ENCODE results near the gene BUB3. TPM values are rescaled to one million over a fixed set of nuclear protein-coding genes. Genes with fewer than 3 reads are reported as not detected.
"Not testable (repeated sequence)": the region's sequence is repeated elsewhere in the genome, so short reads cannot be mapped to it uniquely, and the experiment has no call there.

The BUB3 gene
- total RNA-seq, 1 donor, result 134 TPM

DNA sequence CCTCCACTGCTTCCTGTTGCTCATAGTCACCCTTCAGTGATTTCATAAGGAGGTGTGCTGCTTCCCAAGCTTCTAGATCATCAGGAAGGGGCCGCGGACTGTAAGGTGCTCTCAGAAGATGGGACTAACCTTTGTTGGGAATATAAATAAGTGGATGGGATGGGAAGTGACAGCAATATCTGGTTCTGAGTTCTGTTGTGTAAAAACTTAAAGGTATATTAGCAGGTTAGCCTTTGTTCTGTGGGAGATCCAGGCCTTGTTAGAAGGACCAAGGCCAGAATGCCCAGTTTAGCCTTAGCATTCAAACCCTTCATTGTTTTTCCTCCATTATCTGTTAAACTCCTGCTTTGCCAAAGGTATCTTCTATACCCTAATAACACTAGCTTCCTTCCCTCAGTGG, 12.4 kb downstream of the BUB3 start:
- no peak overlapping the region for H3K4me3 ChIP-seq (ENCODE audit: low read depth, low read length)
- TF ChIP-seq, protein P1, sequence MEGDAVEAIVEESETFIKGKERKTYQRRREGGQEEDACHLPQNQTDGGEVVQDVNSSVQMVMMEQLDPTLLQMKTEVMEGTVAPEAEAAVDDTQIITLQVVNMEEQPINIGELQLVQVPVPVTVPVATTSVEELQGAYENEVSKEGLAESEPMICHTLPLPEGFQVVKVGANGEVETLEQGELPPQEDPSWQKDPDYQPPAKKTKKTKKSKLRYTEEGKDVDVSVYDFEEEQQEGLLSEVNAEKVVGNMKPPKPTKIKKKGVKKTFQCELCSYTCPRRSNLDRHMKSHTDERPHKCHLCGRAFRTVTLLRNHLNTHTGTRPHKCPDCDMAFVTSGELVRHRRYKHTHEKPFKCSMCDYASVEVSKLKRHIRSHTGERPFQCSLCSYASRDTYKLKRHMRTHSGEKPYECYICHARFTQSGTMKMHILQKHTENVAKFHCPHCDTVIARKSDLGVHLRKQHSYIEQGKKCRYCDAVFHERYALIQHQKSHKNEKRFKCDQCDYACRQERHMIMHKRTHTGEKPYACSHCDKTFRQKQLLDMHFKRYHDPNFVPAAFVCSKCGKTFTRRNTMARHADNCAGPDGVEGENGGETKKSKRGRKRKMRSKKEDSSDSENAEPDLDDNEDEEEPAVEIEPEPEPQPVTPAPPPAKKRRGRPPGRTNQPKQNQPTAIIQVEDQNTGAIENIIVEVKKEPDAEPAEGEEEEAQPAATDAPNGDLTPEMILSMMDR (IDR thresholded peaks at IDR 0.05; ENCODE audit: insufficient read depth, low read depth, low read length), result no peak
- no peak for DNase-seq (ENCODE audit: low read depth)

DNA sequence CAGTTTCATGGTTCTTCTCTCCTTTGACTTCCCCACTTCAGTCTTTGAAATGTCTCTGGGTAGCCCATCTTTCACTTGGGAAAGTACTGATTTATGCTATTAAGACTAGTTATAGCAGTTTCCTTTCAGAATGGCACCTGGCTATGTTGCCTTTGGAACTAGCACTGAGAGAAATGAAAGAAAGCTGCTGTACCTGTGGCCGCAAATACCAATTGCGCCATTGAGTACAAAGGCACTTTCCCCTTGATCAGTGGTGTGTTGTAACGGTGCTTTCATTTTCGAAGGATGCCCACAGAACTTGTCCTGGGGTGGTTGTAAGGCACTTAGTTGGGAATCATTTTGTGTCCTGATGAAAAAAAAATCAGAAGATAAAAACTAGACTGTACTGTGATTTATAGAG, 16.8 kb downstream of the BUB3 start:
- TF ChIP-seq, protein P1 (IDR thresholded peaks at IDR 0.05; ENCODE audit: insufficient read depth, low read depth, low read length), result no peak
- no peak overlapping the region for H3K4me3 ChIP-seq (ENCODE audit: low read depth, low read length)
- DNase-seq (ENCODE audit: low read depth), result no peak

DNA sequence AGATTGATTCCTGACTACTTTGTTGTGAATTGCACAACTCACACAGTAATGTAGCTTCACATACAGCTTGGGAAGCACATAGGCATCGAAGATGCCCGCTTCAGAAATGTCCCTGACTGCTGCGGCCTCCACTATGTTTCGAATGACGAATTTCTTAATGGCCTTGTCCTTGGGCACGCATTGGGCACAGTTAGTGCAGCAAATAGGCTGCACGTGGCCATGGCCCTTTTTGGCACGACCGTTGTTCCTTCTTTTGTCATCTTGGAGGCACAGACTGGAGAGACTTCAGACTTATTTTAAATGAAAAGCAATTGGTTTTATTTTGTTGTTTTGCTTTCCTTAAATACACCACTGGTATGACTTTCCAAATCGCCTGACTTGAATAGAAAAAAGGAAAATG, 17.4 kb downstream of the BUB3 start:
- not testable (repeated sequence) for DNase-seq (ENCODE audit: low read depth); H3K4me3 ChIP-seq (ENCODE audit: low read depth, low read length)

DNA sequence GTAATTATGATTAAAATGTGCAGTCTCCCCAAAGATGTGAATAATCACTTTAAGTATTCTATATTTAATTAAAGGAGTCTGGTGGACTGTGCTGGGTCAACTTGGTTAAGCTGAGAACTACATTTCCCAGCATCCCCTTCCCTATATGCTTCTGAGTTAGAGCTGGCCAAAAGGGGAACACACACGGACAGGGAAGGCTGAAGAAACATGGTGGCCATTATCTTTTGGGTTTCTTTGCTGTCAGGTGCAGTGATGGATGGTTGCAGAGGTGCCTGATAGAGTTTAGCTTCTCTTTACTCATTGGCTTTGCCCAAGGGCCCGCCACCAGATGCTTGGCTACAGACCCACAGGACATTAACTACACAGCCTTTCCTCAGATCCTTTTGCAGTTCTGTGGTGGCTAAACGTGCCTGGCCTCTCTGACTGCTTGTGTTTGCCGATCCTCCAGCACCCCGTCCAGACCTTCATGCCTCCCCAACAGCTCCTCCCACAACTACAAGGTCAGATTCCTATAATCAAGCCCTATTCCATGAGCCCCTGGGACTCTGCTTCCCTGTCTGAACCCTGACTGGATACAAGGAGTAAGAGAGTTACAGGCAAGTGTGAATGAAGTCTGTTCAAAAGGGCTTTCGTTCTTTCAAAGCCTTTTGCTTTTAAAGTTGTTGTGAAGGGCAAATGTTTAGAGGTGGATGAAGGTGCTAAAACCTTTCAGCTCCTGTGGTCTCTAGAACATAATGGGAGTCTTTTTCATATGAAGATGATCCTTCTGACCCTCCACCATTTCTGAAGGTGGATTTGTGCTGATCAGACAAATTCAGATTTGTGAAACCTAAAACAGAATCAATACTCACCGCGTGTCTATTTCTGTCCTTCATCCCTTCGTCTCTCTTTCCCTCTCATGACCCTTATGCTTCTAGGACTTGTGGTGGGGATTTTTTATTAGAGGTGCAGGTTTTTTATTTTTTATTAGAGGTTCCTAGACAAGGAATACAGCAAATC, 21.5 kb downstream of the BUB3 start:
- DNase-seq (ENCODE audit: low read depth), result no peak
- TF ChIP-seq, protein P1 (IDR thresholded peaks at IDR 0.05; ENCODE audit: insufficient read depth, low read depth, low read length), result no peak
- no peak overlapping the region for H3K4me3 ChIP-seq (ENCODE audit: low read depth, low read length)

DNA sequence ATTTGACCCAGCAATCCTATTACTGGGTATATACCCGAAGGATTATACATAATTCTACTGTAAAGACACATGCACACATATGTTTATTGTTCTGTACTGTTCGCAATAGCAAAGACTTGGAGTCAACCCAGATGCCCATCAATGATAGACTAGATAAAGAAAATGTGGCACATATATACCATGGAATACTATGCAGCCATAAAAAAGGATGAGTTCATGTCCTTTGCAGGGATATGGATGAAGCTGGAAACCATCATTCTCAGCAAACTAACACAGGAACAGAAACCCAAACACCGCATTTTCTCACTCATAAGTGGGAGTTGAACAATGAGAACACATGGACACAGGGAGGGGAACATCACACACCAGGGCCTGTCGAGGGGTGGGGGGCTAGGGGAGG, 24.2 kb downstream of the BUB3 start:
- not testable (repeated sequence) for DNase-seq (ENCODE audit: low read depth); H3K4me3 ChIP-seq (ENCODE audit: low read depth, low read length)

DNA sequence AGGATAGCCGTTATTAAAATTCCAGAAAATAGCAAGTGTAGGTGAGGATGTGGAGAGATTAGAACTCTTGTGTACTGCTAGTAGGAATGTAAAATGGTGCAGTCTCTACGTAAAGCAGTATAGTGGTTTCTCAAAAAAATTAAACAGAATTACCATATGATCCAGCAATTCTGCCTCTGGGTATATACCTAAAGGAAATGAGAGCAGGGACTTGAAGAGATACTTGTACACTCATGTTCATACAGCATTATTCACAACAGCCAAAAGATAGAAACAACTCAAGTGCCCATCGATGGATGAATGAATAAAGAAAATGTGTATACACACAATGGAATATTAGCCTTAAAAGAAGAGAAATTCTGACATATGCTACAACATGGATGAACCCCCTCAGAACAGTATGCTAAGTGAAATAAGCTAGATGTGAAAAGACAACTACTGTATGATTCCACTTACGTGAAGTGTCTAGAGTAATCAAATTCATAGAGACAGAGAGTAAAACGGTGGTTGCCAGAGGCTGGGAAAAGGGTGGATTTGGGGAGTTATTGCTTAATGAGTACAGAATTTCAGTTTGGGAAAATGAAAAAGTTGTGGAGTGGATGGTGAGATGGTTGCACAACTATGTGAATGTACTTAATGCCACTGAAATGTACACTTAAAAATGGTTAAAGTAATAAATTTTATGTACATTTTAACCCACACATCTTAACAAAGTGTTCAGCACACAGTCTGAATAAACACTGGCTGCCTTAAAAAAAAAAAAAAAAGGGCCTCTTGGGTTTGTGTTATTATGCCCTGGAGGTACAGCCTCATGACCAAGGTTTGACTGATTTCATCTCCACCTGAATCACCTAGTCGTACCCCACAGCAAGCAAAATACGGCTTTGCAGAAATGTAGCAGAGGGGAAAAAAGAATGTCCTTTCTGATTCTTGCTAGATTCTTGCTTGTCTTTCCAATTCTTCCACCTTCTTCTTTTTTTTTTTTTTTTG, 26.2 kb downstream of the BUB3 start:
- TF ChIP-seq, protein P1 (IDR thresholded peaks at IDR 0.05; ENCODE audit: insufficient read depth, low read depth, low read length), result no peak
- DNase-seq (ENCODE audit: low read depth), result no peak
- no peak overlapping the region for H3K4me3 ChIP-seq (ENCODE audit: low read depth, low read length)

DNA sequence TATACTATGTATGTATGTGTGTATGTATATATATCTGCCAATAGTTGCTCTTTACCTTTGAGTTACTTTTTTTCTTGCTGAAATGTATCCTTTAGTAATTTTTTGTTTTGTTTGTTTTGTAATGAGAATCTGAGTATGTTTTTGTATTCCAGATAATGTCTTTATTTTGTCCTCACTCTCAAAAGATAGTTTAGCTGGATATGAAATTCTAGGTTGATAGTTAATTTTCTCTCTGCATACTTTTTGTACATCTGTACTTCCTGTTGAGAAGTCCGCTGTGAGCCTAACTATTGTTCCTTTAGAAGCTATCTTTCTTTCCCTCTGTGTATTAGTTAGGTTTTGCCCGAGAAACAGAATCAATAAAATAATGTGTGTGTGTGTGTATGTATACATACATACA, 29.5 kb downstream of the BUB3 start:
- H3K4me3 ChIP-seq (ENCODE audit: low read depth, low read length), result no peak overlapping the region
- TF ChIP-seq, protein P1 (IDR thresholded peaks at IDR 0.05; ENCODE audit: insufficient read depth, low read depth, low read length), result no peak
- DNase-seq (ENCODE audit: low read depth), result no peak
